OCI-LY7 (cell line): ENCODE measurements around the gene ERMN.

Experiments
- CTCF ChIP-seq: fragments of 200-600 bp; sonication (generic); conservative IDR thresholded peaks from 2 replicates; pipeline ENCODE4 v1.5.1; 2014; ENCODE audit warnings: mild to moderate bottlenecking, antibody characterized with exemption, low read length, moderate library complexity, mixed read lengths
- EZH2phosphoT487 ChIP-seq: fragments of 200-600 bp; sonication (generic); IDR thresholded peaks from 2 replicates; pipeline ENCODE4 v1.6.1; 2018; ENCODE audit warnings: low read depth, borderline replicate concordance, mild to moderate bottlenecking, mixed run types, antibody characterized with exemption, low read length, moderate library complexity, mixed read lengths

- no peak for TF ChIP-seq CTCF
- TF ChIP-seq EZH2phosphoT487, result no peak
These were observed 6.7 kb downstream of the ERMN start for GRCh38 chr2:157318884-157319283.
